Stimulated activated CD8-positive, alpha-beta memory T cell treated with anti-CD3 and anti-CD28 coated beads, Interleukin-4, amount 100 ng/mL, for 24 hours (primary cell): ENCODE results near the gene KRT6B.
"Not testable (repeated sequence)": the region's sequence is repeated elsewhere in the genome, so short reads cannot be mapped to it uniquely, and the experiment has no call there.

Experiments
- DNase-seq: peaks from one replicate; pipeline ENCODE4 v3.0.0-alpha.2; 2020; ENCODE audit warnings: low read depth

Gene KRT6B

DNA sequence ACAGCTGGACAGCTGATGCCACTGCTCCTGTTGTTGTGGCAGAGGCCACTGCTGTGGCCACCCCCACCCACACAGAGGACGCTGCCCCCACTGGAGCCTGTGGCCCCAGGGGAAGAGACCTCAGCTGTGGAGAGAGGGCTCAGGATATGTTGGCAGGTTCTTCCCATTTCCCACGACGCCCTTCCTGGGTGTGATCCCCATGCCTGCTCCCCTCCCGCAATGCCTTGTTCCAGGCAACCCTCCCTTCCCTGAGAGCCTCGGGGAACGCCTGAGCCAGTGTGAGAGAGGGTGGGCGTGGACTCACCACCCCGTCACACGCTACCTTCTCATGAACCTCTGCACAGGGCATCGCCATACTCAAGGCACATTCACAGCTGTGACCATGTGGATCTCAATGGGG, 40.1 kb downstream of the KRT6B start:
- no peak for DNase-seq

DNA sequence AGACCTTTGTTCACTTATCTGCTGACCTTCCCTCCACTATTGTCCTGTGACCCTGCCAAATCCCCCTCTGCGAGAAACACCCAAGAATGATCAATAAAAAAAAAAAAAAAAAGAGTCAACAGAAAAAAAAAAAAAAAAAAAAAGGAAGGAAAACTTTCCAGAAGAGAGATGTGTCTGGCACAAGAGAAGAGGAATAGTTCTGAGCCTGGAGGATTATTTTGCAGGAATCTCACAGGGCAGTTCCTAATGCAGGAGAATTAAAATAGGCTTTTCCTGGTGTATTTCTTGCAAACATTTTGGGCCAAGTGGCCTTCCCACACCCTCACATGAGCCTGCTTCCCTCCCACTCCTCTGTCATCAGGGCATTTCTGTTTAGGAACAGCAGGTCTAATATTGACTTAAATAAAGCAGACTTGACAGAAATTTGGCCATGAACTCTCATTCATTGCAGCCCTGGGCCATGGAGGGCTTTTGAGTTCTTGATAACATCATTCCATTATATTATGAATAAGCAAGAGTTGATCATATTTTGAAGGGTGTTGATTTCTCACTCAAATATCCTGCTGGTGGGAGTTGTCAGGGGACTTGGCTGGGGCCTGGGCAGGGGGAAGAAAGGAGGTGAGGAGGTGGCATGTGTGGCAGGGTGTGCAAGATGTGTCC, 41.2 kb downstream of the KRT6B start:
- not testable (repeated sequence) for DNase-seq

DNA sequence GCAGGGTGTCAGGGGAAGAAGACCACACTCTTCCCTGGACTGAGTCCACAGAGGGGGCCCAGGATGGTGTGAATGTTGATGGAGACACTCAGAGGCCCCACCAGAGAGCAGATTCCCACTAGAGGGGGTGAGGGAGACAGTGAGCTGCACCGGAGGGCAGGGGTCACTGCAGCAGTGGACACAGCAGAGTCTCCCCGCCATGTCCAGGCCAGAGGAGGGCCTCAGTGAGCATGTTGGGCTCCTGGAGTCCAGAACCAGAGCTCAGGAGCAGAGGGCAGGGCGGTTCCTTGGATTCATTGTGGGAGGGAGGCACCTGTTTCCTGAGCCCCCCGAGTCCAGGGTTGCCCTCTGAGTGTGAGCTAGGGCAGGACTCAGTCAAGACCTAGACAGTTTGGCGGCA, 44.0 kb downstream of the KRT6B start:
- no peak for DNase-seq

DNA sequence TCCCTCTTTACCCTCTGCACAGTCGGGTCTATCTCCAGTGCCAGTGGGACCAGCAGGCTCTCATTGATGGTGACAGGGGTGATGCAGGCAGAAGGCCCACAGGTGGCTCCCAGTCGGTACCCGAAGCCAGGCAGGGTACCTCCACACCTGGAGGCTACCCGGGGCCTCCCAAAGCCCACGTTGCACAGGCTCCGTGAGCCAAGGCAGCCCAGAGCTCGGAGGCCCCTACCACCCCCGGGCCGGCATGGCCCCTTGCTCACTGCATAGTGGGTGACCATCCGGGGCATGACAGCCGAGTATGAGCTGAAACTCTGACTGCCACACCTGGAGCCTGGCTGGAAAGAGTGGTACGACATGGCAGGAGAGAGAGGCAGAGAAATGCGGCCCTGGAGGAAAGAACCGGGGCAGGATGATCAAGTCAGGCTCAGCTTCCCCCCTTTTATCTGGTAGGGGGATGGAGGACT, 46.0 kb downstream of the KRT6B start, which contains the start of gene KRT82:
KRT82 (minus strand) TSS at position 414 of the 464 bp plus-strand sequence; CDS start at position 356, 58 bp downstream.
- no peak for DNase-seq

DNA sequence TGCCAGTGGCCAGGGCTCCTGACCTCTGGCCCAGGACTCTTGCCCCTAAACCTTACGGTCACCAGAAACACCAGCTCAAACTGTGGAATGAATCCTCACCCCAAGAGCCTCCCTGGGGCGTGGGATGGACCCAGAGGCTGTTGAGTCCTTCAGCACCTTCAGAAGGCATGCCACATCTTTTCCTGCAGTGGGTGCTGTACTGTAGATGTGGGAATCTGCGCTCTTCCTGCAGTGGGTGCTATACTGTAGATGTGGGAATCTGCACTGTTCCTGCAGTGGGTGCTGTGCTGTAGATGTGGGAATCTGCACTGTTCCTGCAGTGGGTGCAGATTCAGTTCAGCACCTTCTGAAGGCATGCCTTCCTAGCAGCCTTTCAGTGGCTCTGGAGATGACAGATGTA, 47.0 kb downstream of the KRT6B start:
- DNase-seq, result no peak

DNA sequence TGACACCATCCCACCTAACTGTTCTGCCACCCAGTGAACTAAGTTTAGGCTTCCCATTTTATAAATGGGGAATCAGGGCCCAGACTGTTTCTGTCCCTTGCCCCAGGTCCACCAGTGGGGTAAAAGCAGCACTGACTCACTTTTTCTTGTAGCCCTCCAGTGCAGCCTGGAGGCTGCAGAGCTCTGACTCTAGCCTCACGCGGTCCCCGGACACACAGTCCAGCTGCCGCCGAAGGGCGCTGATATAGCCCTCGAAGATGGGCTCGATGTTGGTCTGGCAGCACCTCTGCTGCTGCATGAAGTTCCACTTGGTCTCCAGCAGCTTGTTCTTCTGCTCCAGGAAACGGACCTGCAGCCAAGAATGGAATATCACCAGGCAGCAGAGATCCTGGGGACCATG, 48.4 kb downstream of the KRT6B start:
- no peak for DNase-seq

DNA sequence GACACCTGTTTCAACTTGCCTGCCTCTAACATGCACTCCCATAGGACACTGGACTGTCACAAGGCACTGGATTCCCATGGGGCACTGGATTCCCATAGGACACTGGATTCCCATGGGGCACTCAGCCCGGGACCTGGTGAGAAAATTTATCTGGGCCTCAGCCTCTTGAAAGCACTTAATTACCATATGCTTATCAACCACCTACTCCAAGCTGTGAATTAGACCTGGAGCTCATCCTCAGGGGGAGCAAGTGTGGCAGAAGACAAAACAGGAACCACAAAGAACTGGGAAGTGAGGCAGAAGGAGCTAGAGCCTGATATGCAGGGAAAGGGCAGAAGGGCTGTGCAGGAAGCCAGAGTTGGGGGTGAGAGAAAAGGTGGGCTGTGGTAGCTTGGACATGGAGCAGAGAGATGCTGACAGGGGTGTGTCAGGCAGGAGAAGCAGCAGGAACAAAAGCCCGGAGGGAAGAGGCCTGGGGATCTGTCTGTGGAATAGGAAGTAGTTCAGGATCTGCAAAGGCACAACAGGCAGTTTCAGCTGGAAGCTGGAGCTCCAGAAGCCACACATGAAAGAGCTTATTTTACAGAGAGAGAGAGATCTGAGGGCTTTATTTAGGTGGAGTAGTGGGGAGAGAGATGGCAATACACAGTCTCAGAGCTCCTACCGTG, 48.9 kb downstream of the KRT6B start:
- no peak for DNase-seq

DNA sequence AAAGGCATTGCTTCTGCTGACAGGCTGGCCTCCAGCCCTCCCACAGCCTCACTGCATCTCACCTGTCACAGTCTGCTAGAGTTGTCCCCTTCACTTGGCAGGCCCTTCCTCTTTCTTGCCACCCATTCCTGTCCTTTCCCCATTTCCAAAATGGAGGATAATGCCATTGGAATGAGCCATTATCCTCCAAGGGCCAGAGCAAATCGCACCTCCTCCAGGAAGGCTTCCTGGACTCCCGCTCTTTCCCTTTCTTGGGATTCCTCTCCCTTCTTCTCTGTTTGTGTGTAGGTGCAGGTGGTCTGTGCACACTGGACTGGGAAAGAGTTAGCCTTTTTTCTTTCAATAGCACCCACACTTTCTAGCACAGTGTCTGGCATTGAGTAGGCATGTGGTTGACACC, 49.6 kb downstream of the KRT6B start:
- no peak for DNase-seq

DNA sequence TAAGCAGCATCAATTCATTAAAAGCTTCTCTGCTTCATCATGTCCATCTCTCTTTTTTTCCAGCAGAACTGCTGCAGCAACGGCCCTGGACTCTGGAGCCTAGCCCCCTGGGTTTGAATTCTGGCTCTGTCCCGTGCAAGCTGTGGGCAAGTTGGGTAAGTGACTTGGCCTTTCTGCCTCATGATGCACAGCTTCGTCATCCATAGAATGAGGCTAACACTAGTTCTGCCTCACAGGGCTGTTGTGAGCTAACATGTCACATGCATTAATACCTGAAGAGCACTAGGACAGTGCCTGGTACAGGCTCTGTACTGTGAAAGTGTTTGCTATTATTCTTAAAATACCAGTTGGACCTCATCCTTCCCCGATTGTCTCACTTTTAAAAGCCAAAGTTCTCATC, 50.0 kb downstream of the KRT6B start:
- DNase-seq, result no peak

DNA sequence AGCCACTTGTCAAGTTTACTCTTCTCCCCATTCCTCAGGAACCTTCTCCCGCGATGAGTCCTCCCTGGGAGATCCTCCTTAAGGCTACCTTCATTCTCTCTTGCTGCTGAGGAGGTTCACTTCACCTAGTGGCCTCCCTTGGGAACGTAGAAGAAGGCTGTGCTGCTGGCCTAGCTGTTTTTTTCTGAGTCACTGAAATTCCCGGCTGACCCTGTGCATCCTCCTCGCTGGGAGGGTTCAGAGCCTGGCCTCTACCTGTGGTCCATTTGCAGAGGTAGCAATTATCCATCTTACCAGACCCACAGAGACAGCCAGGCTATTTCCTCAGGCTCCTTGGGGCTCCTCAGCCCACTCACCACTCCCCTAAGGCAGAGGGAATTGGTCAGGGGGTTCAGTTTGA, 50.4 kb downstream of the KRT6B start:
- DNase-seq, result no peak

DNA sequence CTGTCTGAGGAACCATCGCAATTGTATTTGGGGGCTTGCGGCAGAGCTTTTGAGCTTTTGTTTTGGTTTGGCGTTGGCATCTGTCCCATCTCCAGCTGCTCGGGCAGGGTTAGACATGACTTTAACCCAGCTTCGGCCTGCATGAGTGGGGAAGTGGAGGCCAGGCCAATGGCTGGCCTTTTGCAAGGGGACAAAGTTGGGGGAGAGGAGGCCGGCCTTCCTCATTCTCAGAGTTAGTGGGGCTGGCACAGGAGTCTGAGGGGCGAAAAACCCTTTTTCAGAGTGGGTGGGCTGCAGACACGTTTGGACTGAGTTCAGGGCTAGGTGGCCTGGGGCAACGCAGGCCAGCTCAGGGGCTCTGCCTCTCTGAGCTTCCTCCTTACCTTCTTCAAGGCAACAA, 51.0 kb downstream of the KRT6B start:
- DNase-seq, result no peak

DNA sequence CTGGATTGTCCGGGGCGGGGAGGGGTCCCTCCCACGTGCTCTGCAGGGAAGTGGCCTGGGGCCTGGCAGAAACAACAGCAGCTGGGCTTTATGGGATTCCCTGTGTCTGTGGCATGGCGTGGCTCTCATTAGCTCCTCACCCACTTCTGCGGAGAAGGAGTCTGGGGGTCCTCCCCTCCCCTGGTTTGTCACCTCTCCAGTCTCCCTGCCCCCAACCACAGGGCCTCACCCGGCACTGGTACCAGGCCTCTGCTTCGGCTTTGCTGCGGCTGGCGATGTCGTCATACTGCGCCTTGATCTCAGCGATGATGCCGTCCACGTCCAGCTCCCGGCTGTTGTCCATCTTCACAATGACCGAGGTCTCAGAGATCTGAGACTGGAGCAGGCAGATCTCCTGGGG, 52.2 kb downstream of the KRT6B start:
- DNase-seq, result no peak

DNA sequence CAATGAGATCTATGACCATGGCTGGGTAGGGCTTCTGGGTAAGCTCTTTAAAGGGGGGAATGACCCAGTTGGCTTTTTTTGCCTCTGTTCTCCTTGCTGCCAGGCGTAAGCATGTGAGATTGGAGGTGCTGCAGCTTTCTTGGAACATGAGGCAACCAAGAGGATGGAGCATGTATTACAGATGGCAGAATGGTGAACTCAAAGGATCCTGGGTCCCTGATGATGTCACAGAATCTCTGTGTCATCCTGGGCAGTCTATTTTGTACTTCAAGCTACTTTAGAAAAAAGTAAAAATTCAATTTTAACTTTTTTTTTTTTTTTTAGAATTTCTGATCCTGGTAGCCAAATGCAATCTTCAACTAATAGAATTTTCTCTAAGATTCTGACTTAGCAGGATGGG, 53.8 kb downstream of the KRT6B start:
- DNase-seq, result no peak

DNA sequence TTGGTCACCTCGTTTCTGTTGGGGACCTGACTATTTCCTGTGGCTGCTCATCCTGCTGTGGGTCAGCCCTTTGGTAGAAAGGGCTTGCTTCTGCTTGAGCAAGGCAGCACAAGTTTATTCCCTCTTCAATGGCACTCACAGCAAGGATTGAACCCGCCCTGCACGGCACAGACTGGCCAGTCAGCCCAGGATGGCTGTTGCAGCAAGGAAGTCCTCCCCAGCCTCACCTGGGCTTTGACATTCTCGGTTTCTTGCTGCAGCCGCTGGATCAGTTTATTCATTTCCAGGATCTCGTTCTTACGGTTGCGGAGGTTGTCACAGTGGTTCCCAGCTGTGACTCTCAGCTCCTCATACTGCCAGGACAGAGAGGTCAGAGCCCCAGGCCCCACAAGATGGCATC, 55.3 kb downstream of the KRT6B start:
- no peak for DNase-seq
